Activated CD4-positive, alpha-beta T cell treated with anti-CD3 and anti-CD28 coated beads, Interleukin-2, Interleukin-6, amounts not matched to agents 100 ng/mL and 50 ng/mL, durations not matched to agents 16 hours and 8 hours (primary cell): Measurements from ENCODE around the gene GMDS.

Experiments
- DNase-seq: peaks from one replicate; pipeline ENCODE4 v3.0.0-alpha.2; 2020

GMDS gene

DNA sequence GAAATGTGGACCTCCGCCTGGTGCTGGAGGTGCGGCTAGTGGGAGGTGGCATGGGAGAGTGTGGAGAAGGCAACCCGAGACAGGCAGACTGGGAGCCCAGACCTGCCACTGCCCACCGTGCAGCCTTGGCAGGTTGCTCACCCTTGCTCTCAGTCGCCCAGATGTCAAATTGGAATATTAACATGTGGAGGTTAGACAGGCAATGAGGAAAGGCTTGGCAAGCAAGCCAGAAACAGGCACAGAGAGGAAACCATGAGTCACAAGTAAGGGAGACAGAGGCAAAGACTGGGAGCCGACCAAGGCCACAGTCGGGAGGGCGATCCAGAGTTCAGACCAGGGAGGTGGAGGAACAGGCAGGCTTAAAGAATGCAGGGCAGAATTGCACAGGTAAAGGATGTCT is 457.5 kb downstream of the GMDS start:
- no peak for DNase-seq

- DNase-seq, result peak; percentile 80
Measured at GRCh38 chr6:1786455-1787453, 458.7 kb downstream of the GMDS start.

GRCh38 chr6:1784422-1784884 is 461.0 kb downstream of the GMDS start:
- DNase-seq, result no peak

DNA sequence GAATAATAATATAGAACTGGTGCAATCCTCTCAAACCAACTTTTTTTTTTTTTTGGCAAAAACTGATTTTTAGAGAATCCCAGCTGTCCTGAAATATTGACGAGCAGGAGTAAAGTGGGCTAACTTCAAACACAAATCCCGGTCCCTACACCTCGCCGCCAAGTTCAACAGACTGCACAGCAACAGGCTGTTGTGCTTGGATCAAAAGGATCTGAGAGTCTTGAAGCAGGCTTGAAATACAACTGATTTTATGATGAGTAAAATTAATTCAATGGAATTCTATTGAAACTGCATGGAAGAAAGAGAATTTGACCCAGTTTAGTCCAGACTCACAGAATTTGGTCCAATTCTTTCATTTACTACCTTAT is 463.6 kb downstream of the GMDS start:
- no peak for DNase-seq

DNA sequence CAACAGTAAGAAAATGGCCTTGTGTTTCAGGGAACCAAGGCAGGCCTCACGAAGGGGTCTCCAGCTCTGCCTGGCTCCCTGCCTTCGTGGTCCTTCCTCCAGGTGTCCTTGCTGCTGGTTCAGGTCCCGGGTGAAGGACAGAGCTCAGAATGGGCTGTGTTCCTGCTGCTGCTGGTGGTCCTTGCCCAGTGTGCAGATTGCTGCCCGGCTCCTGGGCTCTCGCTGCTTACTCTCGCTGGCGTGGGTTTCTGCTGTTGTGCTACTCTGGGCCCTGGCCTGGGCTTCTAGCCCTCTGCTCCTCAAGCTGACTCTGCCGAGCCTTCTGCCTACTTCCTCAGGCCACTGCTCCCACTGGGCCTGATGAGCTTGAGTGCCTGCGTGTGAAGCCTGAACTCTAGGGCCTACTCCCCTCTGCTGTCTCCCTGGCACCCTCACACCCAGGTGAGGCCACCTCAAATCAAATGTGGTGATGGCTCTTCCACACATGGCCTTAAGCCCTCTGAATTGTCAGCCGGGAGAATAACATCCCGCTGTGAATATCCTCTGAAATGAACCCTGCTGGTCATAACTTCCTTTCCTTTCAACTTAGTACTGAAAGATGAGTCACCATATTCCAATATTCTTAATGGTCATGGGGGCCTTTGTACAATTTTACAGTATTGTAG is 464.1 kb downstream of the GMDS start:
- DNase-seq, result no peak

DNA sequence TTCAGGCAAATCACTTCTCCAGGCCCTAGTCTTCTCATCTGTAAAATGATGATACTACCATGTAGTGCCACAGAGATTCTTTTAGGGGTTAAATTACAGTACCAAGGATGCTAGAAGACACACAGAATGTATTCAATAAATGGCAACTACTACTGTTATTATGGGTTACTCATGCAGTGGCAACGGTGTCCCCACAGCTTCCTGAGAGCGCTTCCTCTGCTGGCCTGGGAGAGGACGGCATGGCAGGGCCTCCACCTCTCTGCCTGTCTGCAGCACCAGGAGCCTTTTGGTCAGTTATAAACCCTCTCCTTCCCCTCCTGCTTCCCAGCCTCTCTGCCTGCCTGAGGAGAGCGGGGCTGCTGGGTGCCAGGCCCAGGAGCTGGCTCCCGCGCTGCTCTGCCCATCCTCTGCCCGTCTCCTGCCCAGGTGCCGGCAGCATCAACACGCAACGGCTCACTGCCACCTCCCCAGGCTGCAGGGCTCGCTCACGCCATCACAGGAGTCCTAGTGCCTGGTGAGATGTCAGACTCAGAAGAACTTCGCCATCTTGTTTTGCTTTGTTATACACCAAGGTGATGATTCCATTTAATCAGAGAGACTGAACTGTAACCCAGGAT is 465.0 kb downstream of the GMDS start:
- no peak for DNase-seq

GRCh38 chr6:1778686-1779235 is 466.6 kb downstream of the GMDS start:
- DNase-seq, result no peak

DNA sequence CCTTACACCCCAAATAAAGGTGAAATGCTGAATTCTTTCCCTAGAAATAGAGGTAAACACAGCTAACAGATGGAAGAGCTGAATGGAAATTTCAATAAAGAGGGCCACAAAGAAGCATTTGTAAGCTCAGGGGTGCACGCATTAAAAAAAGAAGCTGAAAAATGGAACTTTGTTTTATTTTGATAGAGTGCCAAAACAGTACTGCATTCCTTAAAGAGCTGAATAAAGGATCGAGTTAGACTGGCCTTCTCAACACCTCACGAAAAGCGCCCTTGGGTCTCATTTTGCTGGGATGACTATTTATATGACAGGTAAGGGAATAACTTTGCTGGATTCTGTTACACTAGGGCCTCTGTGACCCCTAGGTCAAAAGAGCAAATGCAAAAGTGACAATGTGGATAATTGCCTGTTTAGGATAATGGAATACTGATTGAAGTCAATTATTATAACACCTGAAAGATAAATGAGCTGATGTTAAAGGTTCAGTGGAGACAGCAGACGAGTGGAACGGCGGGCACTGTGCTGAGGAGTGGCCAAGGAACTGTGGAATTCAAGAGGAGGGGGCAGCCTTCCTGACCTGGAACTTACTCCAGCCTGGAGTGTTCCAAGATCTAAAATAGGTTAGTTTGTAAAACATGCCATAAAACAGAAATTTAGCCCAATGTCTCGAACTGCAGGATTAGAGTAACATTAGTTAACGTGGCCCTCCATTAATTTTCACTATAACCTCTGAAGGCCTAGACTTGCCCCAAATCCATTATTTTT is 467.3 kb downstream of the GMDS start:
- DNase-seq, result no peak

DNA sequence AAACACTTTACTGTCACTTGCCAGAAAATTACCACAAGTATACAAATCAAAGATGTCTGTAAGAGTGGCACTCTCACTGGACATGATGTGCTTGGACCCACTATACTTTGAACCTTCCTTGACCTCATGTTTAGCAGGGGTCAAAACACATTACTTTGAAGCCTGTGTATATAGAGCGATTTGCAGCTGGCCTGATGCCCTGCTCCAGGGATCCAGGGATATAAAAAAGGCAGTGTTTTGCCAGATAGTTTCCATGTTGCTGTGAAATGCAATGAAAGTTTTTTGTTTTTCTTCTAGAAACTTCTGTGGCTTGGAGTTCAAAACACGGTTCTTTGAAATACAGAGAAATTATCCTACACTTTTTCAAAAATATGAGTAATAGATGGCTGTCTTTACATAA is 470.0 kb downstream of the GMDS start:
- no peak for DNase-seq

- no peak for DNase-seq
Measured at GRCh38 chr6:1774226-1774915, 471.0 kb downstream of the GMDS start.

DNA sequence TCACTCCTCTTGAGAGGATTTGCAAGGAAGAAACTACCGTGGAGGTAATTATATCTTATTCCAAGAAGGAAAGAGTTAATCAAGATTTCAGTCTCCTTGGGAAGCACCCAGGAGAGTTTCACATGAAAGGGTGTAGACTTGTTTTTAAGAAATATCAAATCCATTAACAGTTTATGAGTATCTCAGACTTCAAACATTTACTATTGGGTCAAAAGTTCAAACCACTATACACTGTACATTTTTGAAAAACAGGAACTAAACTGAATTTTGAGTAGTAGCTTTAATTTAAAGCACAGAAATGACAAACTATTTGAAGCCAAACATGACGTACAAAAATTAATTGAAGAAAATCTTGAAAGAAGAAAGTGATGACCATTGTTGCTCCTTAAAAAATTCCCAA is 471.7 kb downstream of the GMDS start:
- DNase-seq, result no peak

DNA sequence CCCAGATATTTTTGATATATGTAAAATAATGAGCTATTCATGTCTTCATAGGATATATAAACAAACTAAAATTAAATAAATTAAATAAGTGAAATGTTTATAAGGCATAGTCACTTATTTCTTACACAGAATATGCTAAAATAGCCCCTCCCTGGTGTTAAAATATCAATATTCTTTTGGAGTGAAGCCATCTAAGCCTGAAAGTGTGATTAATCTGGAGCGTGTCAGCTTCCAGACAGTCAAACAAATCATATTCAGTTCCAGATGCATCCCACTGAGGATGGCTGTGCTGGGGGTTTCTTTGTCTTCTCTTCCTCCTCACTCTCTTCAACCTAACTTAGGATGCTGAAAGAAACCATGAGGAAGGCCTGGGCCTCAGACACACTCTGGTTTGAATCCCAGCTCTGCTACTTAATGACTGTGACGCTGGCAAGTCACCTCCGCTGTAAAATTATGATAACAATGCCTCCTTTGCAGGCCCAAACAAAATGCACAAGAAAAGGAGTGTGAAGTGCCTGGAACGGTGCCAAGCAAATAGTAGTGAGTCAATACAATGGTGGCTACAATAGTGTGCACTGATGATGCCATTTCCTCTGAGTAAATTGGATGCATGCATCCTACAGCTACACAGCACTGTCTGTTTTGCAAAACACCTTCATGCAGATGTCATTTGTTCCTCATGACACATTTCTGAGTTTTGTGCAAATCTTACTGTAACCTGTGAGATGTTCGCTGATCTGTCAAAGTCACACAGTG is 474.3 kb downstream of the GMDS start:
- DNase-seq, result peak; percentile 59

DNA sequence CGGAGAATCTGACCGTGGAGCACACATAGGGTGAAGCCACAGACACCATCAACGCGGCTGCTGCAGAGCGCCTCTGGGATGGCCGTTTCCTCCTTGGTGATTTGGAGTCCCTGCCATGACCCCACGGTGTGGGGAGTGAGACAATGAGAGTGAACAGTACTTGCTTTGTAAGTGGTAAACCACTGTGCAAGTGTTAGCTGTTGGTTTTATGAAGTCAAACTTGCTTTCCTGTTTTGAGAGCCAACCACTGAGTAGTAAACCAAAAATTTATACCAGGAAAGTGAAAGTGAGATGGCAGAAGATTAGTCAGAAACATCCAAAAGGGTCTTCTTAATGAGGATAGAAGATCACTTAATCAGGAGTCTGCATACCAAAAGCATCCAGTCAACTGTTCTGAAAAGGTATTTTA is 475.0 kb downstream of the GMDS start:
- peak; percentile 68 for DNase-seq

GRCh38 chr6:1767481-1768246 is 477.7 kb downstream of the GMDS start:
- no peak for DNase-seq

DNA sequence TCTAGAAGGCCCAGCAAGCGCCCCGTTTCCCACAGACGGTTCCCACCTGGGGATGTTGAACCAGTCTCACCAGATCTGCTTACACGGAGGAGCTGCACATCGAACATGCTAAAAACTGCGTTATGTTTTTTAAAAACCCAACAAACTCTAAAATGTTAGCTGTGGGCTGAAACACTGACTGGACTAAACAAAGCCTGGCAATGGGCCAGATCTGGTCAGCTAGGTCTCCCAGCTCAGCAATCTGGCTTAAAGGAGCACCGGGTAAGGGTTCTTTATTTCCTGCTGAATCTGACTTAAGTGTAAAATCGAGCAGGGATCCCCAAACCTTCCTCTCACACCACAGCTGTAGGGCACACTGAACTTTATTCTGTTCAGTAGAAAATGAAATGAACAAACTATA is 478.8 kb downstream of the GMDS start:
- DNase-seq, result no peak

DNA sequence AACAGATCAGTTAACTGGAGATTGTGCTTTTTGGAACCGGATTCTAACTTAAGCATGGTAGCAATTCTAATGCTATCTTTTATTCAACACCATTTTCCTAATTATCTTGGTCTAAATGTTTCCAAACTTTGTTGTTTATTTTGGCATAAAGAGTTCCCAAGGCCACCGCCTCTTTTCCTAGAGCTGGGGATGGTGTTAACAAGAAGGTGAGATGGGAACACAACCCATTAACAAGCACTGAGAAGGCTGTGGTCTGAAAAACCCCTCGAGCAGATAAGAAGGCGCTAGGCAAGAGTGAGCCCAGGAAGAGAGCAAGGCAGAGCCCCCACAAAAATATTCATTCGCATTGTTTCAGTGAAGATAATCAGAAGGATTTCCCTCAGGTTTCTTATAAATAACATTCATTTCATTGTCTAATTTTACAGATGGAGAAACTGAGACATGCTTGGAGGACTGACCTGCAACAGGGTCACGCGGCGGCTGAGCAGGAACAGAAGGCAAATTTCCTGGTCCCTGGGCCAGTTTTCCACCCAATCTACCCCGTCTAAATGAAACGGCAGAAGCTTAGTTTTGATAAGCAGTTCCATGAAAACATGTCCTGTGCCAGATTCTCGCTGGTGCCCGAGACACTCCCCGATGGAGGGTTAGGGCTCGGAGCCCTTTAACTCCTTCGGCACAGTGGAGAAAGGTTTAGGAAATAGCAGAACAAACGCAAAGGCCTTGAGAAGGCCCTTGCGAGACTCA is 480.1 kb downstream of the GMDS start:
- no peak for DNase-seq

GRCh38 chr6:1764397-1764987 is 480.9 kb downstream of the GMDS start:
- no peak for DNase-seq

GRCh38 chr6:1763404-1763803 is 482.0 kb downstream of the GMDS start:
- DNase-seq, result no peak

DNA sequence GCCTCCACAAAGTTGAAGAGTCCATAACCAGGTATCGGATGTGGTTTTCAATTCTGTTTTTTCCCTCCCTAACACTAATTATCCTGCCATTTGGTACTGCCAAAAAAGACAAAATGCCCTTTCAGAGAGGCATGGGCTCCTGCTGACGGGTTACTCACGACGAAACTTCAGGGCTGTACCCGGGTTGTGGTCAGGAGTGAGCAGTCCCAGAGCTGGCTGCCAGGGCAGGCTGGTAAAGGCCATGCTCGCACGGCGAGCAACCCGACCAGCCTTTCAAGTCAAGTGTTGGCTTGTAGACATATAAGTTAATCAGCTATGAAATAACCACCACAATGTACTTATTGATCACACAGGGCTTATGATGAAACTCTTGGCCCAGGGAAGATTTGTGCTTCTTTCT is 483.2 kb downstream of the GMDS start:
- DNase-seq, result no peak
